ENCODE data around the gene GTF3C2. TPM values are rescaled to one million over a fixed set of nuclear protein-coding genes. Genes with fewer than 3 reads are reported as not detected.

GTF3C2 gene
- total and polyA plus RNA-seq, 9 of the 15 experiments (the other 6 are each of a cell fraction or from before 2014, with no cell fraction given) = 35.5 to 96.8 (median 53.0) TPM

DNA sequence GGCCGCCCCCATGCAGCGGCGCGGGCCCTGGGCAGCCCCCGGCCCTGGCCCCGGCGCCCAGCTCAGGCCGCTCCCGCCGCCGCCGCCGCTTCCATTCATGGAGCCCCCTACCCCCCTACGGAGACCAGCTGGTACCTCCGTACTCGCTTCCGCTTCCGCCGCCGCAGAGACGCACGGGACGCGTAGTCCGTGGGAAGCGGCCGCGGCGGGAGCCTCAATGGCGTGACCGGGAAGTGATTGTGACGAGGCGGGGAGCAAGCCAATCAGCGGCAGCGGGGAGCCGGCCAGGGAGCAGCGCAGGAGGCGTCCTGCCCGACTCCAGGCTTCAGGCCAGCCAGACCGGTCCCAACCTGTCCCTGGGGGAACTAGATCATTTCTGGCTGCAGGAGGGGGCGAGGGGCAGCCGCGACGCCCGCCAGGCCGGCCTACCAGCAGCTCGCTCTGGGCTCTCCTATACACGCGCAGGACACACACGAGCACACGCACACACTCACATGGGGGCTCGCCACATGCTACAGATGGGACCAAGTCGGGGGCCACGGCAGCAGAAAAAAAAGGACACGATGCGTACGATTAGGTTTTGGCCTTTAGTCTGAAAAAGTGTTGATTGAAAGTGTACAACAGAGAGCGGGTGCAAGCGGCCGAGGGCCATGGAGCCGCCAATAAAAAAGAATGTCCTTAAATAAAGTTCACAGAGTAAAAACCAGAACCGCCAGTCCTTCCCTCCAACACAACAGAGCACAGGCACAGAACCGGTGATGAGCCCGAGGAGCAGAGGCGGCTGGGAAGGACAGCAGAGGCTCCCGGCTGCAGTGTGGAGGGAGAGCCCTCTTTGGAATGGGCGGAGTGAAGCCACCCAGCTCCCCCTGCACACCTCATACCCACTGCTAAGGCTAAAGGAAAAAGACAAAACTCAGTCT, 24.3 kb upstream of the GTF3C2 start, which contains the start of gene ZNF513 (continued):
- TF ChIP-seq ZNF143 (CRISPR knock-in tag; IDR thresholded peaks at IDR 0.05) = peak; percentile 84
- TF ChIP-seq, protein P1, sequence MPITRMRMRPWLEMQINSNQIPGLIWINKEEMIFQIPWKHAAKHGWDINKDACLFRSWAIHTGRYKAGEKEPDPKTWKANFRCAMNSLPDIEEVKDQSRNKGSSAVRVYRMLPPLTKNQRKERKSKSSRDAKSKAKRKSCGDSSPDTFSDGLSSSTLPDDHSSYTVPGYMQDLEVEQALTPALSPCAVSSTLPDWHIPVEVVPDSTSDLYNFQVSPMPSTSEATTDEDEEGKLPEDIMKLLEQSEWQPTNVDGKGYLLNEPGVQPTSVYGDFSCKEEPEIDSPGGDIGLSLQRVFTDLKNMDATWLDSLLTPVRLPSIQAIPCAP (CRISPR knock-in tag; IDR thresholded peaks at IDR 0.05; ENCODE audit: borderline replicate concordance) = 0 out of 2 replicates have a peak, but pooled peaks have one; percentile 28
- TF ChIP-seq TFAM (CRISPR knock-in tag; conservative IDR thresholded peaks at IDR 0.05) = no peak
- TF ChIP-seq NR2F6 (CRISPR knock-in tag; IDR thresholded peaks at IDR 0.05) = no peak
- TF ChIP-seq SRSF1 (IDR thresholded peaks at IDR 0.05; ENCODE audit: low read depth, low read length) = no peak
- peak; percentile 97 for TF ChIP-seq NR2C1 (IDR thresholded peaks at IDR 0.05)
- TF ChIP-seq NR2C1 (tag; IDR thresholded peaks at IDR 0.05) = peak; percentile 98
- peak; percentile 85 for TF ChIP-seq PHF20 (IDR thresholded peaks at IDR 0.05; ENCODE audit: partially characterized antibody)
- TF ChIP-seq ZNF780A (CRISPR knock-in tag; IDR thresholded peaks at IDR 0.05) = no peak
- peak; percentile 85 for TF ChIP-seq POLR2B (IDR thresholded peaks at IDR 0.05; ENCODE audit: low read depth, partially characterized antibody)
- TF ChIP-seq, protein P2, sequence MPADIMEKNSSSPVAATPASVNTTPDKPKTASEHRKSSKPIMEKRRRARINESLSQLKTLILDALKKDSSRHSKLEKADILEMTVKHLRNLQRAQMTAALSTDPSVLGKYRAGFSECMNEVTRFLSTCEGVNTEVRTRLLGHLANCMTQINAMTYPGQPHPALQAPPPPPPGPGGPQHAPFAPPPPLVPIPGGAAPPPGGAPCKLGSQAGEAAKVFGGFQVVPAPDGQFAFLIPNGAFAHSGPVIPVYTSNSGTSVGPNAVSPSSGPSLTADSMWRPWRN (IDR thresholded peaks at IDR 0.05; ENCODE audit: low read depth) = no peak
- peak; percentile 91 for TF ChIP-seq L3MBTL2 (IDR thresholded peaks at IDR 0.05)
- TF ChIP-seq FOS (IDR thresholded peaks at IDR 0.05; ENCODE audit: extremely low read depth, insufficient read length) = peak; percentile 60
- peak; percentile 99 for TF ChIP-seq GABPA (tag; conservative IDR thresholded peaks at IDR 0.05; ENCODE audit: low read depth)
- no peak for TF ChIP-seq ESRRB (CRISPR knock-in tag; IDR thresholded peaks at IDR 0.05; ENCODE audit: borderline replicate concordance)
- peak; percentile 51 to 84; a peak in 3 of 4 replicates for TF ChIP-seq MNT (conservative IDR thresholded peaks at IDR 0.05)
- peak; percentile 60; the same call in 1 of the 2 replicates for TF ChIP-seq NKRF (IDR thresholded peaks at IDR 0.05; ENCODE audit: borderline replicate concordance)
- TF ChIP-seq ZFP91 (CRISPR knock-in tag; IDR thresholded peaks at IDR 0.05) = no peak
